Mesothelial cell of epicardium (in vitro differentiated cells): ENCODE data around the gene MFSD8. TPM values are rescaled to one million over a fixed set of nuclear protein-coding genes. Genes with fewer than 3 reads are reported as not detected.

Source experiments
- DNase-seq, 2 experiments: peaks; one replicate each; pipeline ENCODE4 v3.0.0; 2021; ENCODE audit warnings: low spot score in 2 of 2; ENCODE audit not compliant: unreplicated experiment in 2 of 2
- H3K27ac Mint-ChIP-seq: 2 replicates; pipeline ENCODE4 v1.8.0; 2021; ENCODE audit warnings: mixed read lengths
- H3K27me3 Mint-ChIP-seq: 2 replicates; pipeline ENCODE4 v1.8.0; 2021; ENCODE audit warnings: low read depth, mixed read lengths
- H3K36me3 Mint-ChIP-seq: 2 replicates; pipeline ENCODE4 v1.8.0; 2021; ENCODE audit warnings: mixed read lengths
- H3K4me1 Mint-ChIP-seq: 2 replicates; pipeline ENCODE4 v1.8.0; 2021; ENCODE audit warnings: mixed read lengths
- H3K4me3 Mint-ChIP-seq: 2 replicates; pipeline ENCODE4 v1.8.0; 2021; ENCODE audit warnings: mild to moderate bottlenecking, moderate library complexity, mixed read lengths
- H3K9me3 Mint-ChIP-seq: 2 replicates; pipeline ENCODE4 v1.8.0; 2021; ENCODE audit warnings: mixed read lengths
- CTCF ChIP-seq: fragments of 200-600 bp; sonication (generic); IDR thresholded peaks from one replicate; pipeline ENCODE4 v1.5.0; 2021; ENCODE audit warnings: antibody characterized with exemption; ENCODE audit not compliant: unreplicated experiment
- total RNA-seq: library from RNA; stranded (reverse); gene quantifications from 3 replicates; pipeline ENCODE4 v1.2.1, GENCODE V29; 2021

MFSD8 gene
- total RNA-seq, 1 donor from 2014 or later = 29.6 TPM

- Mint-ChIP-seq H3K4me1 (peaks cover 5% of the 10 kb centered on the region), H3K4me3 (no peak overlapping the region), H3K9me3 (peaks cover 9% of the 10 kb centered on the region), H3K27me3 (no peaks in the 10 kb centered on the region), H3K27ac (peak overlapping the region; percentile 7), H3K36me3 (peaks cover 8% of the 10 kb centered on the region)
- no peak for TF ChIP-seq CTCF
- no peak for DNase-seq
Measured at GRCh38 chr4:127870688-127871087, 94.3 kb downstream of the MFSD8 start.

DNA sequence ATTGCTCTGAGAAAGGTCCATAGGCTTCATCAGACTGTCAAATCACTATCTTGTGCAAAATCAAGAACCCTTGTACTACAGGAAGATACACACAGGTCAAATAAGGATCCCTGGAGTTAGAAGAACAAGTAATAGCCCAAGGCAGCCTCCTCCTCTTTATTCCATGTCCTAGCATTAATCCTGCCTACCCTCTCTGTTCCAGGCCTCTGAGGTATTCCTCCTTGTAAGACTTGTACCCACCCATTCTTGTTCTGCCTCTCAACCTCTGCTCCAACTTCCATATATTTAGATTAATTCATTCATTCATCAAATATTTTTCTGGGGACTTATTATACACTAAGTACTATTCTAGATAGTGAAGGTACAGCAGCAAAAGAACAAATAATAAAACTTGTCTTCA lies 94.7 kb downstream of the MFSD8 start:
- H3K4me1 Mint-ChIP-seq = peaks cover 5% of the 10 kb centered on the region
- peaks cover 9% of the 10 kb centered on the region for H3K9me3 Mint-ChIP-seq
- DNase-seq = no peak
- no peak overlapping the region for H3K27ac Mint-ChIP-seq
- TF ChIP-seq CTCF = no peak
- H3K27me3 Mint-ChIP-seq = no peaks in the 10 kb centered on the region
- H3K4me3 Mint-ChIP-seq = no peak overlapping the region
- peaks cover 8% of the 10 kb centered on the region for H3K36me3 Mint-ChIP-seq

- H3K9me3 Mint-ChIP-seq = peaks cover 7% of the 10 kb centered on the region
- no peak overlapping the region for H3K27ac Mint-ChIP-seq
- peaks cover 2% of the 10 kb centered on the region for H3K36me3 Mint-ChIP-seq
Measured at GRCh38 chr4:127868196-127868595, 96.8 kb downstream of the MFSD8 start.

More at GRCh38 chr4:127868196-127868595, 96.8 kb downstream of the MFSD8 start:
- no peak for DNase-seq
- Mint-ChIP-seq H3K4me1 (peaks cover 5% of the 10 kb centered on the region), H3K4me3 (no peak overlapping the region), H3K27me3 (no peaks in the 10 kb centered on the region)
- no peak for TF ChIP-seq CTCF

Other genes with a start within 250 kb of the MFSD8 start
- gene SLC25A31, start 234.8 kb downstream of the MFSD8 start, total RNA-seq = not detected in 3 replicates
- gene HSPA4L, start 182.9 kb downstream of the MFSD8 start, total RNA-seq = 4.3 to 5.2 TPM (median 4.6 TPM) in 3 replicates
- 11.6 to 14.3 TPM (median 14.1 TPM) in 3 replicates for gene PLK4, start 84.3 kb downstream of the MFSD8 start, total RNA-seq
- 15.0 to 17.7 TPM (median 16.3 TPM) in 3 replicates for gene ABHD18, start 233 bp upstream of the MFSD8 start, total RNA-seq
- gene LARP1B, start 96.1 kb upstream of the MFSD8 start, total RNA-seq = 18.8 to 19.9 TPM (median 19.7 TPM) in 3 replicates